Measurements from ENCODE around the gene SMIM27.

- no peak for TF ChIP-seq EZH2 (IDR thresholded peaks at IDR 0.05; ENCODE audit: borderline replicate concordance, insufficient read depth, low read depth, low read length, poor library complexity, severe bottlenecking)
- no peak for TF ChIP-seq CTCF (IDR thresholded peaks at IDR 0.05)
Measured at GRCh38 chr9:32566770-32567169, 14.6 kb downstream of the SMIM27 start.

Data from B cell (primary cell).